Spleen (tissue), 7 donors: ENCODE data around the gene OTUD3.

Experiments used
- CTCF ChIP-seq, 11 experiments: fragments of 200-600 bp in 7 of 11; fragments of 450-650 bp in 4 of 11; sonication (generic) in 4 of 11; IDR thresholded peaks in 8 of 11; conservative IDR thresholded peaks in 3 of 11; 1 replicate in 7 of 11; 2 replicates in 4 of 11; pipeline versions ENCODE4 v1.4.0 to v1.8.0; 2016 to 2021; ENCODE audit warnings: antibody characterized with exemption in 11 of 11, inconsistent platforms in 4 of 11, mild to moderate bottlenecking in 1 of 11
- POLR2A ChIP-seq, 3 donors: fragments of 450-650 bp; IDR thresholded peaks; one replicate each; pipeline ENCODE4 v1.5.1; 2017; ENCODE audit warnings: antibody characterized with exemption in 3 of 3, mild to moderate bottlenecking in 1 of 3
- POLR2AphosphoS5 ChIP-seq, 3 donors: sonication (generic); formaldehyde crosslinking; IDR thresholded peaks; one replicate each; pipeline ENCODE4 v1.5.1; 2017; ENCODE audit warnings: antibody characterized with exemption in 3 of 3
- donor health status: DM: no; HTN: no; CAD: no; lungs with moderate emphysema.
- donor health status: DM: no; HTN: no; CAD: no.
- donor health status: DM: no; HTN: no; CAD: no.

DNA sequence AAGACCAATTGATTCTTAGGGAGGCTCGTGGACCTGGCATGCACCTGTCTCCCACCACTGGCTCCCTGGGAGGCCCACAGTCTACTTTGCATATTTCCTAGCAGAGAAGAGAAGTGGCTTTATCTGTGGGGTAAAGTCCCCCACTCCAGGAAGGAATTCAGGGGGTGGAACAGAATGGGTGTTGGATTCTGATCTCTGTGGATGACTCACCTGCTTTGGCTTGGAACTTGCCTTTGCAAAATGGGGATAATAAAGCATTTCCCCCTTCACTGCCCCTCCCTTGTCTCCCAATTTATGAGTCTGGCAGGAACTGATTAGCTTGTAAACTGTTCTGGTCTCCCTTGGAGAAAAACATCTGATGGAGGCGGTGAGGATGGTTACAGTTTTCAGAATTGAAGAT lies 21.2 kb upstream of the OTUD3 start:
- TF ChIP-seq CTCF (IDR thresholded peaks at IDR 0.05 in 8 of 11, conservative IDR thresholded peaks at IDR 0.05 in 3 of 11) (no peak), POLR2A (IDR thresholded peaks at IDR 0.05) (no peak), POLR2AphosphoS5 (IDR thresholded peaks at IDR 0.05) (no peak)
